Colonic mucosa (tissue), 4 donors: ENCODE results near the gene TEX28. TPM values are rescaled to one million over a fixed set of nuclear protein-coding genes. Genes with fewer than 3 reads are reported as not detected.

Source experiments
- DNase-seq: peaks from one replicate; pipeline ENCODE4 v3.0.0-alpha.2; 2020
- H3K27ac ChIP-seq: fragments of 200-600 bp; one replicate; pipeline ENCODE4 v1.8.0; 2021
- H3K27me3 ChIP-seq: fragments of 200-600 bp; one replicate; pipeline ENCODE4 v1.8.0; 2021
- H3K36me3 ChIP-seq: fragments of 200-600 bp; one replicate; pipeline ENCODE4 v1.8.0; 2021
- H3K4me1 ChIP-seq: fragments of 200-600 bp; one replicate; pipeline ENCODE4 v1.8.0; 2021; ENCODE audit warnings: mild to moderate bottlenecking
- H3K4me3 ChIP-seq: fragments of 200-600 bp; one replicate; pipeline ENCODE4 v1.8.0; 2021
- H3K9ac ChIP-seq, 2 donors: one replicate each; pipeline ENCODE4 v1.7.0; 2013; ENCODE audit warnings: control low read depth in 2 of 2, low read depth in 2 of 2, low read length in 2 of 2
- H3K9me3 ChIP-seq: fragments of 200-600 bp; one replicate; pipeline ENCODE4 v1.8.0; 2021
- intact Hi-C: fragments of 100-400 bp; cut with DNase I; formaldehyde crosslinking; loops from one replicate; pipeline ENCODE4 v1.14.1; 2022
- total RNA-seq, 2 donors: library from RNA; stranded (reverse); fragmentation: NEBNext Ultra II Directional in 1 of 2; extraction: Animal tissue kit (Norgen Biotek cat#: 25700) in 1 of 2; gene quantifications; one replicate each; pipeline ENCODE4 v1.2.1, GENCODE V29; 2021
- TF ChIP-seq, protein P1 (sequence below): fragments of 200-600 bp; IDR thresholded peaks from one replicate; pipeline ENCODE4 v1.8.0; 2022; ENCODE audit warnings: antibody characterized with exemption, mild to moderate bottlenecking
- donor health status: healthy.
- donor health status: DM: no; HTN: no; CAD: no.
- donor health status: DM: no; HTN: no; CAD: no.

The TEX28 gene
- total RNA-seq, 2 donors from 2014 or later: not detected

DNA sequence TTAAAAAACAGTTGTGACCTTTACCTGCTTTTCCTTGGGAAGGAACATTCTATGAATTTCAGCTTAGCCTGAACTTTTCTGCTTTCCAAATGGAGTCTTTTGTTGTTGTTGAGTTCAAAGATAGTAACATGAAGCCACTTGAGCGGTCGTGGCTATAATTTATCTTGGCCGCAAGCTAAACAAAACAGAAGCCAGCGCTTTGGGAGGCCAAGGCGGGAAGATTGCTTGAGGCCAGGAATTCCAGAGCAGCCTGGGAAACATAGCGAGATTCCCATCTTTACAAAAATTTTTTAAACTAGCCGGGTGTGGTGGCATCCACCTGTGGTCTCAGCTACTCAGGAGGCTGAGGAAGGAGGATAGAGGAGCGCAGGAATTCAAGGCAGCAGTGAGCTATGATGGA is 30.6 kb upstream of the TEX28 start:
- H3K4me3 ChIP-seq: no peak overlapping the region
- no peak overlapping the region for H3K9ac ChIP-seq
- DNase-seq: no peak
- H3K27me3 ChIP-seq: peaks cover 16% of the 10 kb centered on the region
- intact Hi-C loops: no loop called here
- TF ChIP-seq, protein P1, sequence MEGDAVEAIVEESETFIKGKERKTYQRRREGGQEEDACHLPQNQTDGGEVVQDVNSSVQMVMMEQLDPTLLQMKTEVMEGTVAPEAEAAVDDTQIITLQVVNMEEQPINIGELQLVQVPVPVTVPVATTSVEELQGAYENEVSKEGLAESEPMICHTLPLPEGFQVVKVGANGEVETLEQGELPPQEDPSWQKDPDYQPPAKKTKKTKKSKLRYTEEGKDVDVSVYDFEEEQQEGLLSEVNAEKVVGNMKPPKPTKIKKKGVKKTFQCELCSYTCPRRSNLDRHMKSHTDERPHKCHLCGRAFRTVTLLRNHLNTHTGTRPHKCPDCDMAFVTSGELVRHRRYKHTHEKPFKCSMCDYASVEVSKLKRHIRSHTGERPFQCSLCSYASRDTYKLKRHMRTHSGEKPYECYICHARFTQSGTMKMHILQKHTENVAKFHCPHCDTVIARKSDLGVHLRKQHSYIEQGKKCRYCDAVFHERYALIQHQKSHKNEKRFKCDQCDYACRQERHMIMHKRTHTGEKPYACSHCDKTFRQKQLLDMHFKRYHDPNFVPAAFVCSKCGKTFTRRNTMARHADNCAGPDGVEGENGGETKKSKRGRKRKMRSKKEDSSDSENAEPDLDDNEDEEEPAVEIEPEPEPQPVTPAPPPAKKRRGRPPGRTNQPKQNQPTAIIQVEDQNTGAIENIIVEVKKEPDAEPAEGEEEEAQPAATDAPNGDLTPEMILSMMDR: no peak
- H3K4me1 ChIP-seq: no peaks in the 10 kb centered on the region
- no peaks in the 10 kb centered on the region for H3K36me3 ChIP-seq
- no peak overlapping the region for H3K27ac ChIP-seq
- H3K9me3 ChIP-seq: no peaks in the 10 kb centered on the region

DNA sequence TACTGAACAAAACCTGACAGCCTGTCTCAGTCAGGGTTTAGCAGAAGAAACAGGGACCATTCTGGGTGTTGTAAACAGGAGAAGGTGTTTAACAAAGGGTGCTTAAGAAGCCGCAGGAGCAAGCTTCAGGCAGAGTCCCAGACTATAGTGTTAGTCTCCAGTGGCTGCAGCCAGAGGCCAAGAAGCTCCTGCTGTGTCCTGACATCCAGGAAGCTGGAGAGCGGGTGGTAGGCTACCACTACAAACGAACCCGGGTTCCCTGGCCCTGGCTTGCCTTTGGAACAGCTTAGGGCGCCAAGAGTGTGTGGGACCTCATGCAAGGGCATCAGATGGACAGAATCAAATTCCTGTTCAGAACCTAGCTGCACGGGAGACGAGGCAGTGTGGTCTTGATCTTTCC is 28.6 kb upstream of the TEX28 start:
- DNase-seq: no peak
- Histone ChIP-seq H3K27ac (no peak overlapping the region), H3K9ac (no peak overlapping the region), H3K4me1 (no peaks in the 10 kb centered on the region), H3K36me3 (no peaks in the 10 kb centered on the region), H3K27me3 (peaks cover 16% of the 10 kb centered on the region), H3K9me3 (no peaks in the 10 kb centered on the region), H3K4me3 (no peak overlapping the region)
- intact Hi-C loops: no loop called here
- TF ChIP-seq, protein P1: no peak

DNA sequence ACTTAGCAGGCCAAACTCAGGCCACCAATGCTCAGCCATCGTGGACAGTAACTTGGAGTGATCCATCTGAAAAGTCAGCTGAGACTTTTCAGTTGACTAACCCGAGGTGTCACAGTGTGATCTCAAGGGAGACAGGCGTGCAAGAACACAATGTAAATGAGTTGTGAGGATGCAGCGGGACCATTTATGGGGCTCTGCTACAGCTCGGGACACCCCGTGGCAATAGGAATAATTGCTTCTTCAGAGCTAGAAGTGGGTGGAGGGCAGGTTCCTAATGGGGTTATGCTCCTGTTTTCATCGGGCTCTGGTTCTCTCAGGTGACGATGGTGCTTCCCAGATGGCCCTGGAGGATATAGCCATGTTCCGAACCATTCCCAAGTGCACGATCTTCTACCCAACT is 28.0 kb upstream of the TEX28 start:
- intact Hi-C loops: no loop called here
- Histone ChIP-seq H3K36me3 (no peaks in the 10 kb centered on the region), H3K9ac (no peak overlapping the region), H3K4me3 (no peak overlapping the region), H3K4me1 (no peaks in the 10 kb centered on the region), H3K9me3 (no peaks in the 10 kb centered on the region), H3K27ac (no peak overlapping the region), H3K27me3 (peaks cover 16% of the 10 kb centered on the region)
- TF ChIP-seq, protein P1: no peak
- no peak for DNase-seq

DNA sequence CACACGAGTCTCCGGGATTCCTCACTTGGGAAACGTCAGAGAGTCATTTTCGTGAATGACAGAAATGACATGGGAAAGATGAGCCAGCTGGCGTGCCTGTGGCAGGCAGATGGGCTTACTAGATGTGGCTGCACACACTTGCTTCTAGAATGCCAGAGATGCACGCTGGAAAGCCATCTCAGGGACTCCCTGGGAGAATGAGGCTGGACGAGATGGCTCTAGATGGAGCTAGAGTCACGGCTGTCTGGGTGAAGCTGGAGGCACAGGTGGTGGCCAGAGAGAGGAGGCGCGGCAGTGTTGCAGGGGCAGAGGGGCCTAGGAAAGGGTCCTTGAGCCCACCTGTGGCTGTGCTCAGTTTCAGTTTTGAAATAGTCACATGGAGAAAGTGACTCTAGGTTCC is 26.7 kb upstream of the TEX28 start:
- TF ChIP-seq, protein P1: no peak
- H3K27ac ChIP-seq: no peak overlapping the region
- no peak for DNase-seq
- no peak overlapping the region for H3K4me3 ChIP-seq
- H3K27me3 ChIP-seq: peaks cover 16% of the 10 kb centered on the region
- intact Hi-C loops: no loop called here
- no peaks in the 10 kb centered on the region for H3K36me3 ChIP-seq
- H3K4me1 ChIP-seq: no peaks in the 10 kb centered on the region
- H3K9ac ChIP-seq: no peak overlapping the region
- no peaks in the 10 kb centered on the region for H3K9me3 ChIP-seq

DNA sequence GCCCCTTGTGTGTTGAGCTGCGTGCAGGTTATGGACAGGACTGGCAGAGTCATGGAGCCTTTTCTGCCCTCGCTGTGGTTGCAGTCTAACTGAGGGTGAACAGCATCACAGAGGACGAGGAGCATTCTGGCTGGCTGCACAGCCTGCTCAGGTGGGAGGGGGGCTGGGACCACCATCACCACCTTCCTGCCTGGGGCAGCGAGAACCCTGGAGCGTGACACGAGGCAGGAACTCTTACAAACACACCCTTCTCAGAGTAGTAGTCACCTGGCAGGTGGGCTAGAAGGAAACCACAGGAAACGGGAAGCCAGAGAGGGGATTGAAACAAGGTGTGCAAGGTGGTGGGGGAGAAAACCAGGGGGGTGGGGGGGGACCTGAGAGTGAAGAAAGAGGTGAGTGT is 26.2 kb upstream of the TEX28 start:
- no peak for DNase-seq
- intact Hi-C loops: no loop called here

More for the DNA sequence above, 26.2 kb upstream of the TEX28 start:
- H3K9ac ChIP-seq: no peak overlapping the region
- H3K4me3 ChIP-seq: no peak overlapping the region
- no peak overlapping the region for H3K27ac ChIP-seq
- no peaks in the 10 kb centered on the region for H3K36me3 ChIP-seq
- no peaks in the 10 kb centered on the region for H3K4me1 ChIP-seq
- TF ChIP-seq, protein P1: no peak
- no peaks in the 10 kb centered on the region for H3K9me3 ChIP-seq
- H3K27me3 ChIP-seq: peaks cover 16% of the 10 kb centered on the region
